WTC11 (cell line): Measurements from ENCODE around the gene TIGD7. TPM values are rescaled to one million over a fixed set of nuclear protein-coding genes. Genes with fewer than 3 reads are reported as not detected.

ENCODE experiments used
- ATAC-seq: fragments of 200-7000 bp; cut with Tn5 transposase; 2 replicates; pipeline ENCODE4 v1.10.0; 2021; ENCODE audit warnings: mild to moderate bottlenecking, moderate library complexity
- Bru-seq: library from RNA; stranded (reverse); fragments of 400-500 nt; gene quantifications from one replicate; lab custom pipeline; 2021; lab: Mats Ljungman, UMichigan
- CTCF ChIA-PET: fragments of 300-600 bp; sonication (Branson Sonifier 250); formaldehyde crosslinking; loops from one replicate; lab custom pipeline; 2021; ENCODE audit warnings: antibody characterized with exemption; lab: Charles Lee
- POLR2A ChIA-PET: fragments of 350-600 bp; sonication (Branson Sonifier 250); formaldehyde crosslinking; loops from one replicate; lab custom pipeline; 2021; ENCODE audit warnings: antibody characterized with exemption; lab: Charles Lee
- DNase-seq: peaks from one replicate; pipeline ENCODE4 v3.0.0; 2021; ENCODE audit warnings: low spot score
- H3K27ac Mint-ChIP-seq: 2 replicates; pipeline ENCODE4 v1.8.0; 2021; ENCODE audit warnings: mixed read lengths
- H3K27me3 Mint-ChIP-seq: 2 replicates; pipeline ENCODE4 v1.8.0; 2021; ENCODE audit warnings: low read depth, mild to moderate bottlenecking, moderate library complexity, mixed read lengths
- H3K36me3 Mint-ChIP-seq: 2 replicates; pipeline ENCODE4 v1.8.0; 2021; ENCODE audit warnings: mixed read lengths
- H3K4me1 Mint-ChIP-seq: 2 replicates; pipeline ENCODE4 v1.8.0; 2022; ENCODE audit warnings: mixed read lengths
- H3K4me3 Mint-ChIP-seq: 2 replicates; pipeline ENCODE4 v1.8.0; 2021; ENCODE audit warnings: mild to moderate bottlenecking, moderate library complexity, mixed read lengths
- H3K9me3 Mint-ChIP-seq: 2 replicates; pipeline ENCODE4 v1.8.0; 2021; ENCODE audit warnings: mixed read lengths
- FOXP1 ChIP-seq: sonication (generic); formaldehyde crosslinking; IDR thresholded peaks from 2 replicates; pipeline ENCODE4 v1.8.0; 2022; ENCODE audit warnings: missing genetic modification reagents, mild to moderate bottlenecking, moderate library complexity, borderline replicate concordance
- MXD4 ChIP-seq: fragments of 250-450 bp; sonication (Bioruptor Pico); IDR thresholded peaks from 2 replicates; pipeline ENCODE4 v1.8.0; 2021; ENCODE audit warnings: mild to moderate bottlenecking, moderate library complexity, borderline replicate concordance
- NFYB ChIP-seq: sonication (generic); formaldehyde crosslinking; conservative IDR thresholded peaks from 2 replicates; pipeline ENCODE4 v1.8.0; 2022; ENCODE audit warnings: low read depth, missing genetic modification reagents
- NR2C2 ChIP-seq: sonication (generic); formaldehyde crosslinking; IDR thresholded peaks from 2 replicates; pipeline ENCODE4 v1.8.0; 2022; ENCODE audit warnings: mild to moderate bottlenecking, missing genetic modification reagents
- PRRX2 ChIP-seq: fragments of 250-450 bp; sonication (Bioruptor Pico); IDR thresholded peaks from 2 replicates; pipeline ENCODE4 v1.8.0; 2021; ENCODE audit warnings: mild to moderate bottlenecking
- SMAD3 ChIP-seq: sonication (generic); formaldehyde crosslinking; IDR thresholded peaks from 2 replicates; pipeline ENCODE4 v1.8.0; 2022; ENCODE audit warnings: missing genetic modification reagents, mild to moderate bottlenecking, borderline replicate concordance
- SP1 ChIP-seq: sonication (generic); formaldehyde crosslinking; conservative IDR thresholded peaks from 2 replicates; pipeline ENCODE4 v1.8.1; 2022; ENCODE audit warnings: missing genetic modification reagents
- ZNF232 ChIP-seq: sonication (generic); formaldehyde crosslinking; IDR thresholded peaks from 2 replicates; pipeline ENCODE4 v1.8.0; 2022; ENCODE audit warnings: mild to moderate bottlenecking, missing genetic modification reagents
- long read RNA-seq, 3 experiments: library from RNA in 1 of 3; library from capped mRNA in 1 of 3; library from polyadenylated mRNA in 1 of 3; unstranded in 2 of 3; stranded (forward) in 1 of 3; transcript quantifications; one replicate each; pipeline ENCODE4 v2.0.0, GENCODE V29; 2021
- total RNA-seq: library from RNA; stranded (reverse); gene quantifications from 3 replicates; pipeline ENCODE4 v1.2.3, GENCODE V29; 2021
- TF ChIP-seq, protein P1 (sequence below): sonication (generic); formaldehyde crosslinking; IDR thresholded peaks from 2 replicates; pipeline ENCODE4 v1.8.1; 2022; ENCODE audit warnings: mild to moderate bottlenecking, missing genetic modification reagents, moderate library complexity, borderline replicate concordance
- TF ChIP-seq, protein P2 (sequence below): fragments of 250-450 bp; sonication (Bioruptor Pico); IDR thresholded peaks from 2 replicates; pipeline ENCODE4 v1.9.0; 2021; ENCODE audit warnings: mild to moderate bottlenecking
- TF ChIP-seq, protein P3 (sequence below): sonication (generic); formaldehyde crosslinking; IDR thresholded peaks from 2 replicates; pipeline ENCODE4 v1.8.1; 2023; ENCODE audit warnings: mild to moderate bottlenecking, missing genetic modification reagents
- TF ChIP-seq, protein P4 (sequence below): sonication (generic); formaldehyde crosslinking; IDR thresholded peaks from 2 replicates; pipeline ENCODE4 v1.8.0; 2023; ENCODE audit warnings: missing genetic modification reagents, mild to moderate bottlenecking, borderline replicate concordance
- TF ChIP-seq, protein P5 (sequence below): sonication (generic); formaldehyde crosslinking; conservative IDR thresholded peaks from 2 replicates; pipeline ENCODE4 v1.8.1; 2022; ENCODE audit warnings: mild to moderate bottlenecking, missing genetic modification reagents
- TF ChIP-seq, protein P6 (sequence below): sonication (generic); formaldehyde crosslinking; IDR thresholded peaks from 2 replicates; pipeline ENCODE4 v1.8.1; 2023; ENCODE audit warnings: mild to moderate bottlenecking, missing genetic modification reagents, borderline replicate concordance

Gene TIGD7, protein sequence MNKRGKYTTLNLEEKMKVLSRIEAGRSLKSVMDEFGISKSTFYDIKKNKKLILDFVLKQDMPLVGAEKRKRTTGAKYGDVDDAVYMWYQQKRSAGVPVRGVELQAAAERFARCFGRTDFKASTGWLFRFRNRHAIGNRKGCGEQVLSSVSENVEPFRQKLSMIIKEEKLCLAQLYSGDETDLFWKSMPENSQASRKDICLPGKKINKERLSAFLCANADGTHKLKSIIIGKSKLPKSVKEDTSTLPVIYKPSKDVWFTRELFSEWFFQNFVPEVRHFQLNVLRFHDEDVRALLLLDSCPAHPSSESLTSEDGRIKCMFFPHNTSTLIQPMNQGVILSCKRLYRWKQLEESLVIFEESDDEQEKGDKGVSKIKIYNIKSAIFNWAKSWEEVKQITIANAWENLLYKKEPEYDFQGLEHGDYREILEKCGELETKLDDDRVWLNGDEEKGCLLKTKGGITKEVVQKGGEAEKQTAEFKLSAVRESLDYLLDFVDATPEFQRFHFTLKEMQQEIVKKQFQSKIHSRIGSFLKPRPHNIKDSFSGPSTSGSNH
- total RNA-seq (5.3 to 7.4 TPM (median 7.0 TPM) in 3 replicates), Bru-seq, nascent RNA (percentile 82 among the genes with signal in this experiment)
- long read RNA-seq, experiment 1, transcript TIGD7-201 (2 exons, 3,612 nt), result major isoform, 9 of 28 reads
- long read RNA-seq, experiment 1, transcript TIGD7-204 (2 exons, 594 nt), result minor isoform, 5 of 28 reads
- long read RNA-seq, experiment 1, partial matches to known transcripts, result 0 of 28 reads
- long read RNA-seq, experiment 1, other reads (novel, unspliced or antisense), result 6 of 28 reads
- long read RNA-seq, experiment 2, partial matches to known transcripts, result 0 of 8 reads
- long read RNA-seq, experiment 2, other reads (novel, unspliced or antisense), result 5 of 8 reads
- long read RNA-seq, experiment 3, partial matches to known transcripts, result 0 of 20 reads
- long read RNA-seq, experiment 3, other reads (novel, unspliced or antisense), result 17 of 20 reads

DNA sequence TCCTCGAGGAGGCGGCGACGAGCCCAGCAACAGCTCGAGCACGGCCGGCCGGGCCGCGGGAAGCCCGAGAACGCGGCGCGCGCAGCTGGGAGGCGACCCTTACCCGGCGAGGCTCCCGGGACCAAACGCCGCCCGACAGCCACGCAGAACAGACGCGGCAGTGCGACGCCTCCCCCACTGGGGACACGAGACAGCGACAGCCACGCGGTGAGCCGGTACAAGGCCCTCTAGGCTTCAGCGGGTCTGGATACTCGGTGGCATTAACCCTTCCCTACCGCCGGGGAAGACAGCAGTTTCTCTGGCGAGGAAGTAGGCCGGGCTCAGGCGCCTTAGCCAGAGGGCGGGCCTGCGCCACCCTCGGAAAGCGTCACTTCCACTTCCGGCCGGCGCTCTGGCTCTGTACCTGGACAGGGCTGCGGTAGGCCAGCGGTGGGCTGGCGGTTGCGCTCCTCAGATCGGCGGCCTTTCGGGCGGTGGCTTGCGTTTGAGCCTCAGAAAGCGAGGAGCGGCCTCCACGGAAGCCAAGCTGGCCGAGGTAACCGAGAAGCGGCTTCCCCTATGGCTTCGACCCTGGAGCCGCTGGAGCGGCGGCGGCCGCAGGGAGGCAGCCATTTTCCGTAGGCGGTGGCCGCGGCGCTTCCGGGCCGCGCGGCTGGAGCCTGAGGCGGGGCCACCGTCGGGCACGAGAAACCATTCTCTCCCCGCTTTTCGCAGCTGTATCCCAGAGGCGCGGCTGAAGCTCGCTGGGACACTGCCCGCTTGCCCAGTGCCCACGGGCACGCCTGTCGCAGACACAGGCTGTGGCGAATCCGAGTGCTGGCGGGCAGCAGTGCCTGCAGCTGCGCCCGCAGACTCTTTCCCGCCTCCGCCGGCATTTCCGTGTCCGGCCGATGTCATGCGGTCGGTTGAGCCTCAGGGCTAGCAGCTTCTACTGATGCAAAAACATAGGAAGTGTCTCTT is at the start of gene TIGD7, which contains the start of gene ZNF75A:
Gene TIGD7, minus strand, starts transcription at position 322 of the 960 bp plus-strand sequence. CDS start 4,816 bp downstream, outside the sequence.
Gene ZNF75A, plus strand, starts transcription at position 389 of the 960 bp plus-strand sequence. CDS start 2,932 bp downstream, outside the sequence.
- peaks cover 39% of the 10 kb centered on the region for H3K9me3 Mint-ChIP-seq
- ChIA-PET POLR2A (interaction anchor here (0.5 to 2.2 kb wide), 4 partner anchors 11 to 396 kb away, joined by 3 to 12 read pairs (median 8); partner anchors contain the start of genes ZNF174, ZNF263 and ZSCAN32), CTCF (interaction anchor here (1.2 to 1.4 kb wide), 3 partner anchors 9 to 134 kb away, joined by 3 to 5 read pairs (median 3); no protein-coding TSS in a partner anchor)
- ATAC-seq (peak; percentile 98), DNase-seq (peak; percentile 84)
- peaks cover 72% of the 10 kb centered on the region for H3K36me3 Mint-ChIP-seq
- H3K4me3 Mint-ChIP-seq, result peak within 1 kb of the TSS; percentile 77
- H3K27ac Mint-ChIP-seq, result no peak within 1 kb of the TSS; the same call in 1 of the 2 replicates
- peaks cover 25% of the 10 kb centered on the region for H3K27me3 Mint-ChIP-seq
- H3K4me1 Mint-ChIP-seq, result peaks cover 8% of the 10 kb centered on the region
- TF ChIP-seq, protein P1, sequence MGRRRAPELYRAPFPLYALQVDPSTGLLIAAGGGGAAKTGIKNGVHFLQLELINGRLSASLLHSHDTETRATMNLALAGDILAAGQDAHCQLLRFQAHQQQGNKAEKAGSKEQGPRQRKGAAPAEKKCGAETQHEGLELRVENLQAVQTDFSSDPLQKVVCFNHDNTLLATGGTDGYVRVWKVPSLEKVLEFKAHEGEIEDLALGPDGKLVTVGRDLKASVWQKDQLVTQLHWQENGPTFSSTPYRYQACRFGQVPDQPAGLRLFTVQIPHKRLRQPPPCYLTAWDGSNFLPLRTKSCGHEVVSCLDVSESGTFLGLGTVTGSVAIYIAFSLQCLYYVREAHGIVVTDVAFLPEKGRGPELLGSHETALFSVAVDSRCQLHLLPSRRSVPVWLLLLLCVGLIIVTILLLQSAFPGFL (CRISPR knock-in tag), result peak; percentile 90; the same call in 1 of the 2 replicates
- TF ChIP-seq SP1 (CRISPR knock-in tag) (peak; percentile 66; the same call in 1 of the 2 replicates), ZNF232 (peak; percentile 81), SMAD3 (peak; percentile 80; the same call in 1 of the 2 replicates), NFYB (CRISPR knock-in tag) (no peak; the same call in none of the 2 replicates), FOXP1 (CRISPR knock-in tag) (peak; percentile 96), MXD4 (CRISPR knock-in tag) (no peak), NR2C2 (CRISPR knock-in tag) (peak; percentile 86), PRRX2 (CRISPR knock-in tag) (no peak)
- TF ChIP-seq, protein P2, sequence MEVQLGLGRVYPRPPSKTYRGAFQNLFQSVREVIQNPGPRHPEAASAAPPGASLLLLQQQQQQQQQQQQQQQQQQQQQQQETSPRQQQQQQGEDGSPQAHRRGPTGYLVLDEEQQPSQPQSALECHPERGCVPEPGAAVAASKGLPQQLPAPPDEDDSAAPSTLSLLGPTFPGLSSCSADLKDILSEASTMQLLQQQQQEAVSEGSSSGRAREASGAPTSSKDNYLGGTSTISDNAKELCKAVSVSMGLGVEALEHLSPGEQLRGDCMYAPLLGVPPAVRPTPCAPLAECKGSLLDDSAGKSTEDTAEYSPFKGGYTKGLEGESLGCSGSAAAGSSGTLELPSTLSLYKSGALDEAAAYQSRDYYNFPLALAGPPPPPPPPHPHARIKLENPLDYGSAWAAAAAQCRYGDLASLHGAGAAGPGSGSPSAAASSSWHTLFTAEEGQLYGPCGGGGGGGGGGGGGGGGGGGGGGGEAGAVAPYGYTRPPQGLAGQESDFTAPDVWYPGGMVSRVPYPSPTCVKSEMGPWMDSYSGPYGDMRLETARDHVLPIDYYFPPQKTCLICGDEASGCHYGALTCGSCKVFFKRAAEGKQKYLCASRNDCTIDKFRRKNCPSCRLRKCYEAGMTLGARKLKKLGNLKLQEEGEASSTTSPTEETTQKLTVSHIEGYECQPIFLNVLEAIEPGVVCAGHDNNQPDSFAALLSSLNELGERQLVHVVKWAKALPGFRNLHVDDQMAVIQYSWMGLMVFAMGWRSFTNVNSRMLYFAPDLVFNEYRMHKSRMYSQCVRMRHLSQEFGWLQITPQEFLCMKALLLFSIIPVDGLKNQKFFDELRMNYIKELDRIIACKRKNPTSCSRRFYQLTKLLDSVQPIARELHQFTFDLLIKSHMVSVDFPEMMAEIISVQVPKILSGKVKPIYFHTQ (CRISPR knock-in tag), result no peak
- TF ChIP-seq, protein P3, sequence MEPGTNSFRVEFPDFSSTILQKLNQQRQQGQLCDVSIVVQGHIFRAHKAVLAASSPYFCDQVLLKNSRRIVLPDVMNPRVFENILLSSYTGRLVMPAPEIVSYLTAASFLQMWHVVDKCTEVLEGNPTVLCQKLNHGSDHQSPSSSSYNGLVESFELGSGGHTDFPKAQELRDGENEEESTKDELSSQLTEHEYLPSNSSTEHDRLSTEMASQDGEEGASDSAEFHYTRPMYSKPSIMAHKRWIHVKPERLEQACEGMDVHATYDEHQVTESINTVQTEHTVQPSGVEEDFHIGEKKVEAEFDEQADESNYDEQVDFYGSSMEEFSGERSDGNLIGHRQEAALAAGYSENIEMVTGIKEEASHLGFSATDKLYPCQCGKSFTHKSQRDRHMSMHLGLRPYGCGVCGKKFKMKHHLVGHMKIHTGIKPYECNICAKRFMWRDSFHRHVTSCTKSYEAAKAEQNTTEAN (CRISPR knock-in tag), result peak; percentile 94
- TF ChIP-seq, protein P4, sequence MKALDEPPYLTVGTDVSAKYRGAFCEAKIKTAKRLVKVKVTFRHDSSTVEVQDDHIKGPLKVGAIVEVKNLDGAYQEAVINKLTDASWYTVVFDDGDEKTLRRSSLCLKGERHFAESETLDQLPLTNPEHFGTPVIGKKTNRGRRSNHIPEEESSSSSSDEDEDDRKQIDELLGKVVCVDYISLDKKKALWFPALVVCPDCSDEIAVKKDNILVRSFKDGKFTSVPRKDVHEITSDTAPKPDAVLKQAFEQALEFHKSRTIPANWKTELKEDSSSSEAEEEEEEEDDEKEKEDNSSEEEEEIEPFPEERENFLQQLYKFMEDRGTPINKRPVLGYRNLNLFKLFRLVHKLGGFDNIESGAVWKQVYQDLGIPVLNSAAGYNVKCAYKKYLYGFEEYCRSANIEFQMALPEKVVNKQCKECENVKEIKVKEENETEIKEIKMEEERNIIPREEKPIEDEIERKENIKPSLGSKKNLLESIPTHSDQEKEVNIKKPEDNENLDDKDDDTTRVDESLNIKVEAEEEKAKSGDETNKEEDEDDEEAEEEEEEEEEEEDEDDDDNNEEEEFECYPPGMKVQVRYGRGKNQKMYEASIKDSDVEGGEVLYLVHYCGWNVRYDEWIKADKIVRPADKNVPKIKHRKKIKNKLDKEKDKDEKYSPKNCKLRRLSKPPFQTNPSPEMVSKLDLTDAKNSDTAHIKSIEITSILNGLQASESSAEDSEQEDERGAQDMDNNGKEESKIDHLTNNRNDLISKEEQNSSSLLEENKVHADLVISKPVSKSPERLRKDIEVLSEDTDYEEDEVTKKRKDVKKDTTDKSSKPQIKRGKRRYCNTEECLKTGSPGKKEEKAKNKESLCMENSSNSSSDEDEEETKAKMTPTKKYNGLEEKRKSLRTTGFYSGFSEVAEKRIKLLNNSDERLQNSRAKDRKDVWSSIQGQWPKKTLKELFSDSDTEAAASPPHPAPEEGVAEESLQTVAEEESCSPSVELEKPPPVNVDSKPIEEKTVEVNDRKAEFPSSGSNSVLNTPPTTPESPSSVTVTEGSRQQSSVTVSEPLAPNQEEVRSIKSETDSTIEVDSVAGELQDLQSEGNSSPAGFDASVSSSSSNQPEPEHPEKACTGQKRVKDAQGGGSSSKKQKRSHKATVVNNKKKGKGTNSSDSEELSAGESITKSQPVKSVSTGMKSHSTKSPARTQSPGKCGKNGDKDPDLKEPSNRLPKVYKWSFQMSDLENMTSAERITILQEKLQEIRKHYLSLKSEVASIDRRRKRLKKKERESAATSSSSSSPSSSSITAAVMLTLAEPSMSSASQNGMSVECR (CRISPR knock-in tag), result peak; percentile 99
- TF ChIP-seq, protein P5, sequence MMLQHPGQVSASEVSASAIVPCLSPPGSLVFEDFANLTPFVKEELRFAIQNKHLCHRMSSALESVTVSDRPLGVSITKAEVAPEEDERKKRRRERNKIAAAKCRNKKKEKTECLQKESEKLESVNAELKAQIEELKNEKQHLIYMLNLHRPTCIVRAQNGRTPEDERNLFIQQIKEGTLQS (CRISPR knock-in tag), result peak; percentile 49
- TF ChIP-seq, protein P6, sequence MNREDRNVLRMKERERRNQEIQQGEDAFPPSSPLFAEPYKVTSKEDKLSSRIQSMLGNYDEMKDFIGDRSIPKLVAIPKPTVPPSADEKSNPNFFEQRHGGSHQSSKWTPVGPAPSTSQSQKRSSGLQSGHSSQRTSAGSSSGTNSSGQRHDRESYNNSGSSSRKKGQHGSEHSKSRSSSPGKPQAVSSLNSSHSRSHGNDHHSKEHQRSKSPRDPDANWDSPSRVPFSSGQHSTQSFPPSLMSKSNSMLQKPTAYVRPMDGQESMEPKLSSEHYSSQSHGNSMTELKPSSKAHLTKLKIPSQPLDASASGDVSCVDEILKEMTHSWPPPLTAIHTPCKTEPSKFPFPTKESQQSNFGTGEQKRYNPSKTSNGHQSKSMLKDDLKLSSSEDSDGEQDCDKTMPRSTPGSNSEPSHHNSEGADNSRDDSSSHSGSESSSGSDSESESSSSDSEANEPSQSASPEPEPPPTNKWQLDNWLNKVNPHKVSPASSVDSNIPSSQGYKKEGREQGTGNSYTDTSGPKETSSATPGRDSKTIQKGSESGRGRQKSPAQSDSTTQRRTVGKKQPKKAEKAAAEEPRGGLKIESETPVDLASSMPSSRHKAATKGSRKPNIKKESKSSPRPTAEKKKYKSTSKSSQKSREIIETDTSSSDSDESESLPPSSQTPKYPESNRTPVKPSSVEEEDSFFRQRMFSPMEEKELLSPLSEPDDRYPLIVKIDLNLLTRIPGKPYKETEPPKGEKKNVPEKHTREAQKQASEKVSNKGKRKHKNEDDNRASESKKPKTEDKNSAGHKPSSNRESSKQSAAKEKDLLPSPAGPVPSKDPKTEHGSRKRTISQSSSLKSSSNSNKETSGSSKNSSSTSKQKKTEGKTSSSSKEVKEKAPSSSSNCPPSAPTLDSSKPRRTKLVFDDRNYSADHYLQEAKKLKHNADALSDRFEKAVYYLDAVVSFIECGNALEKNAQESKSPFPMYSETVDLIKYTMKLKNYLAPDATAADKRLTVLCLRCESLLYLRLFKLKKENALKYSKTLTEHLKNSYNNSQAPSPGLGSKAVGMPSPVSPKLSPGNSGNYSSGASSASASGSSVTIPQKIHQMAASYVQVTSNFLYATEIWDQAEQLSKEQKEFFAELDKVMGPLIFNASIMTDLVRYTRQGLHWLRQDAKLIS, result peak; percentile 96; the same call in 1 of the 2 replicates
